Activated CD4-positive, alpha-beta T cell treated with anti-CD3 and anti-CD28 coated beads for 24 hours (primary cell): ENCODE results near the gene CYP2R1.

Experiments used
- DNase-seq, 2 donors: peaks; one replicate each; pipeline ENCODE4 v3.0.0-alpha.2; 2020; ENCODE audit warnings: low read depth in 2 of 2

The CYP2R1 gene

GRCh38 chr11:14892036-14892556 lies at the start of gene CYP2R1:
CYP2R1 (minus strand) TSS chr11:14892231; CDS start chr11:14892205, 26 bp downstream.
- DNase-seq = peak; percentile 75 to 80

GRCh38 chr11:14938936-14939335 lies 46.9 kb upstream of the CYP2R1 start:
- DNase-seq = no peak

GRCh38 chr11:14934641-14935351 lies 42.8 kb upstream of the CYP2R1 start:
- DNase-seq = no peak

DNA sequence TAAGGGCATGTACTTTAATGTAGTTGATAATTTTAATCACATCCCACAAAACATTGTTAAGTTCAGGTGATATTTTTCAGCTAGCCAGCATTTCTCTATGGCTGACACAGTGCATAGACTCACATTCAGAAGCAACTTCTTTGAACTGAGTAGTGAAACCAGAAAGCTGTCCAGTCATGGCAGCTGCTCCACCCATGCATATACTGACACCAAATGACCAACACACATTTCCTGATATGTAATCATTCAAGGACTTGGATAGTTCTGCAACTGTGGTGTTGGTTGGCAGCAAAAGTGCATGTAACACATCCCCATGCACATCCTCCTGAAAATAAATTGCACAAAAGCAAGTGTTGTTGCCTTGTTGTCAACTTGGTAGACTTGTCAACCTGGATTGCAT lies 40.4 kb upstream of the CYP2R1 start:
- no peak for DNase-seq

GRCh38 chr11:14930369-14930768 lies 38.3 kb upstream of the CYP2R1 start:
- no peak for DNase-seq

DNA sequence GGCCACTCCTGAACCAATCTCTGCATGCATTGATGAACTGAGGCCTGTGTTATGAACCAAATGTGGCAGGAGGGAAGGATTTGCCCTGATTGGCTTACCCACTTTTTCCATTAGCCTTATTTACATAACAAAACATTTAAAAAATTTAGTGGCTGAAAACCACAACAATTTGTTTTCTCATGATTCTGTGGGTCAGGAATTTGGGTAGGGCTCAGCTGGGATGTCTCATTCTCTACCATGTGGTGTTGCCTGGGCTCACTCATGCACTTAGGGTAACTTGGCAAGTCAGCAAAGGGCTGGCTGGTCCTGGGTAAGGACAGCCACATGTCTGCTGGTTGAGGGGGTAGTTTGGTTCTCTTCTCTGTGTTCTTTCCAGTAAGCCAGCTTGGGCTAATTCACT lies 35.1 kb upstream of the CYP2R1 start:
- DNase-seq = no peak

DNA sequence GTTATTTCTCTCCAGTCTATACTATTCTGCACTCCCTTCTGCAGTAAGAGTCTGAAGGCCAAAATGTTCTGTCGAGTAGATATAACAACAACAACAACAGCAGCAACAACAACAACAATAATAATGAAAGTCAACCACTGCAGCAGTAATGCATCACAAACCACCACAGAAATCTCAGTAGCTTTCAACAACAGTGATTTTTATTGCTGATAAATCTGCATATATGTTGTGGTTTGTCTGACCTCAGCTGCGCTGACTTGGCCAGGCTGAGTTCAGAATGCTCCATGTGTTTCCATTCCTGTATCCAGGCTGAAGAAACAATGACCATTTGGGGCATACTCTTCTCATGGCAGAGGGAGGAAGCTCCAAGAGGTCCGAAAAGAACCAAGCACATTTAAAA lies 32.3 kb upstream of the CYP2R1 start:
- no peak for DNase-seq

GRCh38 chr11:14916403-14916802 lies 24.4 kb upstream of the CYP2R1 start:
- DNase-seq = no peak

GRCh38 chr11:14914536-14914935 lies 22.5 kb upstream of the CYP2R1 start:
- no peak for DNase-seq

DNA sequence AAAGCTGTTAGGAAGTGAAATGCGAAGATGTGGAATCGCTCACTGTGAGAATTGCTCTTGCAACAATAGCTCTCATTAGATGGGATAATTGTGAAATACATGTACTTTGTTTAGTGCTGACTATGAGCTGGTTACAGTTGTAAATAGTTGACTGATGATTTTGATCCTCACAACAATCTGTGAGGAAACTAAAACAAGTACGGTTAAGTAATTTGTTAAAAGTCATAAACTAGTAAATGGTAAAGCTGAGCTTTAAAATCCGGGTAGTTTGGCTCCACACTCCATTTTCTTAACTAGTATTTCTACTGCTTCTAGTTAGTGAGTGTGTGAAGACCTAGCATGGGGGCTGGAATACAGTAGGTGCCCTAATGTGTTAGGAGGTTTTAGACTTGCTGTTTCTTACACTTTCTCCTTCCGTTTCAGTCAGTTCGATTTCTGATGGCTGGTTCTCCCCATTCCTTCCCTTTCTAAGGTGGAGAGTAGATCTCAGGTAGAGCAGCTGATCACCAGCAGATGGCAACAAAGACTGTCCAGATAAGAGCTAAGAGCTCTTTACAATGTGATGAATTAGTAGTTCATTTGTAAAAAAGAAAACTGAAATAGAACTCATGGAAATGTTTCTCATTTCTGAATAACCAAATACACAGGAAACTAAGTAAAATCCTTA lies 16.3 kb upstream of the CYP2R1 start:
- no peak for DNase-seq

DNA sequence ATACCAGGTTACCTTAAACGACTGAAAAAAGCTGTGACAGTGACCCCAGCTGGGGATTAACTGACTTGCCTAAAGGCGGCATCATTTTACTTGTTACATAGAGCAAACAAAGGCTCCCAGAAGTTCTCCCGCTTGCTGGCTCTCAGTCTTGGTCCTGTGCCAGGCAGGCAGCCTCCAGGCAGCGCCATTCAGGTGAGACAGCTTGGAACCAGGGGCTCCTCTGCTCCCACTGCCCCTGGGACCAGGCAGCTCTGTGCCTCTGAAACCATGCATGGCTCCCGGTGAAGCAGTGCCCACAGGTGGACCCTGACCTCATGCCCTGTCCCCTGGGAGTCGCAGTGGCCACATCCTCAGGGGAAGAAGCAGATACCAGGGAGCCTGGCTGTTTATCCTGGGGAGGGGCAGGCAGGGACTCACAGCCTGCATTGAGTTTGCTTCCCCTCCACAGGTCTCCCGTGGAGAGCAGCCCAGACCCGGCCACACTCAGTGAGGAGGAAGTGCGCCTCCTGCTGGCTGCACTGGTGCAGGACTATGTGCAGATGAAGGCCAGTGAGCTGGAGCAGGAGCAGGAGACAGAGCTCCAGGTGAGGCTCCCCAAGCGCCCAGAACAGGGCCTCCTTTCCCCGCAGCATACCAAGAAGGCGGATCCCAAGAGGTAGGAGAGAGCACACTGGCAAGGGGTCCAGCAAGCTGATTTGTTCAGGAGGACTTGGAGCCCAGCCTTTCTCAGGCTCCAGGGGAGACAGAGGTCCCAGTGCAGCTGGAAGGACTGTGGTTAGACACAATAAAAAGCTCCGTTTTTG lies 15.6 kb upstream of the CYP2R1 start:
- DNase-seq = peak; percentile 81 to 88

GRCh38 chr11:14906993-14907392 lies 15.0 kb upstream of the CYP2R1 start:
- no peak for DNase-seq

DNA sequence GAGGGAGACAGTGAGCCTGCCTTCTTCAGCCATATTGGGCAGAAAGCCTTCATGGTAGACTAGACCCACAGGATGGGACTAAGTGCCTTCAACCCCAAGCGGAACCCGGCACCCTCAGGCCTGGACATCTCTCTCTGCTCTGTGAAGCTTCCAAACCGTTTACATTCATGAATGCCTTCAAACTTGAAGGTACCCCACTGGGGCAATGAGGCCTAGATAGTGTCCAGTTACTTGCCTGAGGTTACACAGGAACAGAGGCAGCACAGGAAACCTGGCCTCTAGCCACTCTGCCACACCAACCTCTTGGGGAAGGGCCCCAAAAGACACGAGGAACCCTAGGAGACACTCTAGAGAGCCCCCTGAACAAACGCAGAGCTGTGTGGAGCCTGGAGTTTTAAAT lies 14.5 kb upstream of the CYP2R1 start:
- DNase-seq = no peak

- DNase-seq = peak; percentile 42 to 45
These were observed 13.3 kb upstream of the CYP2R1 start for GRCh38 chr11:14905104-14906033.

- DNase-seq = peak; percentile 82
These were observed 12.7 kb upstream of the CYP2R1 start for GRCh38 chr11:14904745-14905103.

- DNase-seq = no peak
These were observed 10.8 kb upstream of the CYP2R1 start for GRCh38 chr11:14902650-14903350.

- DNase-seq = no peak
These were observed 6.9 kb upstream of the CYP2R1 start for GRCh38 chr11:14898906-14899305.

- no peak for DNase-seq
These were observed 6.3 kb upstream of the CYP2R1 start for GRCh38 chr11:14898355-14898754.

- DNase-seq = no peak
These were observed 2.9 kb upstream of the CYP2R1 start for GRCh38 chr11:14894657-14895598.

- DNase-seq = no peak
These were observed 546 bp upstream of the CYP2R1 start for GRCh38 chr11:14892577-14892976.
